PC-3 (cell line): ENCODE measurements around the gene SOS1. TPM values are rescaled to one million over a fixed set of nuclear protein-coding genes. Genes with fewer than 3 reads are reported as not detected.

Experiments
- ATAC-seq: fragments of 200-7000 bp; cut with Tn5 transposase; 2 replicates; pipeline ENCODE4 v1.9.1; 2020; ENCODE audit warnings: mild to moderate bottlenecking, moderate library complexity
- BruUV-seq: library from RNA; stranded (reverse); fragments of 400-500 nt; replicated peaks from 2 replicates; lab custom pipeline; 2021; lab: Mats Ljungman, UMichigan
- CTCF ChIA-PET: fragments of 300-600 bp; sonication (Branson Sonifier 250); formaldehyde crosslinking; loops from one replicate; lab custom pipeline; 2022; ENCODE audit warnings: antibody characterized with exemption; lab: Charles Lee
- POLR2A ChIA-PET: fragments of 300-600 bp; sonication (Branson Sonifier 250); formaldehyde crosslinking; loops from one replicate; lab custom pipeline; 2022; ENCODE audit warnings: antibody characterized with exemption; ENCODE audit not compliant: unreplicated experiment; lab: Charles Lee
- DNase-seq: peaks from one replicate; pipeline ENCODE4 v3.0.0-alpha.2; 2015
- H2AFZ ChIP-seq: fragments of 300-600 bp; sonication (generic); 2 replicates; pipeline ENCODE4 v1.6.0; 2016; ENCODE audit warnings: antibody characterized with exemption, low read length
- H3F3A ChIP-seq: fragments of 300-600 bp; sonication (generic); one replicate; pipeline ENCODE4 v1.6.0; 2017; ENCODE audit warnings: antibody characterized with exemption, low read length, control low read depth, mild to moderate bottlenecking; ENCODE audit not compliant: unreplicated experiment
- H3K27ac ChIP-seq: fragments of 300-600 bp; sonication (generic); 2 replicates; pipeline ENCODE4 v1.5.1; 2016; ENCODE audit warnings: mild to moderate bottlenecking, low read length
- H3K27me3 ChIP-seq: fragments of 300-600 bp; sonication (generic); 2 replicates; pipeline ENCODE4 v1.6.1; 2016; ENCODE audit warnings: low read length, mixed read lengths
- H3K36me3 ChIP-seq: fragments of 300-600 bp; sonication (generic); 2 replicates; pipeline ENCODE4 v1.6.1; 2016; ENCODE audit warnings: low read depth, mixed run types, low read length, mixed read lengths
- H3K4me1 ChIP-seq: fragments of 300-600 bp; sonication (generic); 2 replicates; pipeline ENCODE4 v1.5.1; 2016; ENCODE audit warnings: low read length; ENCODE audit not compliant: insufficient read depth
- H3K4me2 ChIP-seq: fragments of 300-600 bp; sonication (generic); 2 replicates; pipeline ENCODE4 v1.6.0; 2016; ENCODE audit warnings: low read length
- H3K4me3 ChIP-seq: fragments of 300-600 bp; sonication (generic); 2 replicates; pipeline ENCODE4 v1.5.1; 2016; ENCODE audit warnings: mild to moderate bottlenecking, low read length, mixed read lengths
- H3K79me2 ChIP-seq: fragments of 300-600 bp; sonication (generic); 2 replicates; pipeline ENCODE4 v1.6.1; 2017; ENCODE audit warnings: low read length, mixed read lengths
- H3K9ac ChIP-seq: fragments of 300-600 bp; sonication (generic); 2 replicates; pipeline ENCODE4 v1.6.0; 2016; ENCODE audit warnings: mild to moderate bottlenecking, low read length
- H3K9me2 ChIP-seq: fragments of 300-600 bp; sonication (generic); replicated peaks from 2 replicates; pipeline ENCODE4 v1.6.1; 2016; ENCODE audit warnings: mixed run types, low read length, mixed read lengths
- H3K9me3 ChIP-seq: fragments of 300-600 bp; sonication (generic); 2 replicates; pipeline ENCODE4 v1.6.1; 2016; ENCODE audit warnings: low read length, mixed read lengths
- H4K20me1 ChIP-seq: fragments of 300-600 bp; sonication (generic); 2 replicates; pipeline ENCODE4 v1.6.1; 2016; ENCODE audit warnings: low read length, mixed read lengths
- CTCF ChIP-seq: fragments of 300-600 bp; sonication (generic); conservative IDR thresholded peaks from 2 replicates; pipeline ENCODE4 v1.5.1; 2017; ENCODE audit warnings: antibody characterized with exemption, low read depth, mild to moderate bottlenecking, low read length
- EZH2 ChIP-seq: fragments of 300-600 bp; sonication (generic); IDR thresholded peaks from one replicate; pipeline ENCODE4 v1.6.1; 2017; ENCODE audit warnings: antibody characterized with exemption, mild to moderate bottlenecking, low read length; ENCODE audit not compliant: unreplicated experiment
- EZH2phosphoT487 ChIP-seq: fragments of 300-600 bp; sonication (generic); IDR thresholded peaks from 2 replicates; pipeline ENCODE4 v1.6.1; 2018; ENCODE audit warnings: mild to moderate bottlenecking, antibody characterized with exemption, low read length, borderline replicate concordance
- intact Hi-C: fragments of 100-400 bp; cut with micrococcal nuclease; formaldehyde crosslinking; loops from 2 replicates; pipeline ENCODE4 v1.9.0; 2023
- total RNA-seq: library from RNA; depleted of rRNA; stranded (reverse); fragments of >200 nt; gene quantifications from 2 replicates; pipeline ENCODE4 v1.2.3, GENCODE V29; 2014

The SOS1 gene
- total RNA-seq, 1 experiment from 2014 or later, result 9.7 TPM

DNA sequence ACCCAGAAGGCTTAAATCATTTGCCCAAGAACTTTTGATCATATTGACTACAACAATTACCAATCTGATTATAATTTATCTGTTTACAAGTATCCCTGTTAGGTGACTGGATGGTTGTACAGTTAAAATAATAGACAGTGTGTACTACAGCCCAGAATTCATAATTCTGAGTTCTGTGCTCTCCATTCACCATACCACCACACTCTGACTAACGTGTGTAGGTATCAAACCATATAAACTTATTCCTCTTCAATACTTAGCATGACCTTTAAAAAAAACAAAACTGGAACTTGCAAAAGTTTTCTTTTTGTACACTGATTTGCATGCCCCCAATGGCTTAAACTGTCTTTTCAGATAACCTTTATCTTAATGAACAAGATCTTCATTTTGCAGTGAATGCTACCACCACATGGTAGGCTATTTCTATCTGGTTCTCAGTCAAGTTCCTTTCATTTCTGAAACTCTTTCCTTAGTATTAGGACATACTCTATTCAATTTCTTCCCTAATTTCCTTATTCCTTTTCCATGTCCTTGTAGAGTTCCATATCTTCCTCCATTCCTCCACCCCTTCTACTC is 50.9 kb downstream of the SOS1 start:
- ATAC-seq (no peak), DNase-seq (no peak)
- BruUV-seq, result no TSS peak
- Histone ChIP-seq H3K4me2 (no peak overlapping the region), H3K9me2 (no peaks in the 10 kb centered on the region), H3F3A (no peaks in the 10 kb centered on the region), H2AFZ (no peak overlapping the region), H3K9ac (no peak overlapping the region), H3K9me3 (no peaks in the 10 kb centered on the region), H3K79me2 (no peaks in the 10 kb centered on the region), H3K36me3 (no peaks in the 10 kb centered on the region), H4K20me1 (no peaks in the 10 kb centered on the region), H3K4me1 (no peaks in the 10 kb centered on the region), H3K4me3 (no peak overlapping the region), H3K27me3 (no peaks in the 10 kb centered on the region), H3K27ac (no peak overlapping the region)
- ChIA-PET CTCF (no interaction called here), POLR2A (interaction anchor here (0.6 kb wide), 1 partner anchor 319 kb away, joined by 6 read pairs; the partner anchor contains the start of gene SRSF7)
- no peak for TF ChIP-seq EZH2
- no peak for TF ChIP-seq EZH2phosphoT487
- TF ChIP-seq CTCF, result no peak
- intact Hi-C loops, result loop anchor here (5.0 kb wide), 1 partner anchor 37 kb away; no protein-coding TSS in a partner anchor

- ChIA-PET POLR2A (no interaction called here), CTCF (no interaction called here)
- H3K4me1 ChIP-seq, result no peaks in the 10 kb centered on the region
- no peaks in the 10 kb centered on the region for H3K36me3 ChIP-seq
- H3K27ac ChIP-seq, result no peak overlapping the region
- intact Hi-C loops, result loop anchor here (5.0 kb wide), 1 partner anchor 38 kb away; no protein-coding TSS in a partner anchor
- H3F3A ChIP-seq, result no peaks in the 10 kb centered on the region
- TF ChIP-seq EZH2phosphoT487, result no peak
- TF ChIP-seq CTCF, result peak; percentile 22; the same call in 1 of the 2 replicates
- no peak for TF ChIP-seq EZH2
- no peaks in the 10 kb centered on the region for H3K9me3 ChIP-seq
- no peak for DNase-seq
- BruUV-seq, result no TSS peak
- H3K79me2 ChIP-seq, result no peaks in the 10 kb centered on the region
- no peak overlapping the region for H3K4me3 ChIP-seq
- H3K9ac ChIP-seq, result no peak overlapping the region
- no peak overlapping the region for H2AFZ ChIP-seq
- no peaks in the 10 kb centered on the region for H4K20me1 ChIP-seq
- ATAC-seq, result no peak
- H3K4me2 ChIP-seq, result no peak overlapping the region
- no peaks in the 10 kb centered on the region for H3K9me2 ChIP-seq
- H3K27me3 ChIP-seq, result no peaks in the 10 kb centered on the region
Measured at GRCh38 chr2:39069136-39069515, 51.7 kb downstream of the SOS1 start.

DNA sequence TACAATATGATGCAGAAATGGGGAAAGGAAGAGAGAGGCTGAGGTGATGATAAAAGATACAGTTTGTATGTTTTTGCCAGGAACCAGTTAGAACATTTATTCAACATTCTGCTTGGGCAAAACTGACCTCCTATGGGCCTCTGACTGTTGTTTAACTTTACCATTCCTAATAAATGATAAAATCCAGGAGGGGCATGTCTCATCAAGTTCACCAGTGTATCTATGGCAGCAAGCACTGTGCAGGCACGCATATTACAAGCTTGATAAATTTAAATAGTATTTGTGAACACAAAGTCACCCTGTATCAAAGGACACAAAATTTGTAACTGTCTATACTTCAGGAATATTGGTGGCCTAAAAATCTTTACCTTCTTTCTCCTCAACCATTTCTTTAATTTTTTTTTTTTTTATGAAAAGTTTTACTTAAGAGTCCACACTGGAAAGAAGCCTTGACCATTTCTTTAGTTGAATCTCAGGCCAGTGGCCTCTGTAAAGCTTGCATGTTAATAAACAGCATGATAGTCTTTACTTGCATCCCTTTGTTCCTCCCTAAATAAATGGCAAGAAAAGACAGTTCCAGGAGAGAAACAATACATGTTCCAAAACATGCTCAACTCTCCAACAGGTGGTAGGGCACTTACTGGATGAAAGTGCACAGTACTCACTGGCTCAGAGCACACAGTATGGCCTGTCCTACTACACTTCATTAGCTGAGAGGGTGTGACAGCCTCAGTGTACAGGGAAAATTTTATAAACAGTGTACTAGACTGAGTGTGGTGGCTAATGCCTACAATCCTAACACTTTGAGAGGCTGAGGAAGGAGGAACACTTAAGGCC is 52.3 kb downstream of the SOS1 start:
- Histone ChIP-seq H4K20me1 (no peaks in the 10 kb centered on the region), H3K9me2 (no peaks in the 10 kb centered on the region), H3K27me3 (no peaks in the 10 kb centered on the region), H2AFZ (no peak overlapping the region), H3K9ac (no peak overlapping the region), H3K36me3 (no peaks in the 10 kb centered on the region), H3K27ac (no peak overlapping the region), H3K4me3 (no peak overlapping the region), H3K9me3 (no peaks in the 10 kb centered on the region), H3F3A (no peaks in the 10 kb centered on the region), H3K79me2 (no peaks in the 10 kb centered on the region), H3K4me2 (no peak overlapping the region), H3K4me1 (no peaks in the 10 kb centered on the region)
- ChIA-PET CTCF (no interaction called here), POLR2A (no interaction called here)
- TF ChIP-seq EZH2, result no peak
- TF ChIP-seq EZH2phosphoT487, result no peak
- TF ChIP-seq CTCF, result no peak
- BruUV-seq, result no TSS peak
- ATAC-seq (no peak), DNase-seq (no peak)
- intact Hi-C loops, result loop anchor here (5.0 kb wide), 1 partner anchor 39 kb away; no protein-coding TSS in a partner anchor
